DOHH2 (cell line): ENCODE data around the gene ENDOD1.
"Not testable (repeated sequence)": the region's sequence is repeated elsewhere in the genome, so short reads cannot be mapped to it uniquely, and the experiment has no call there.

ENCODE experiments used
- H3F3A ChIP-seq: fragments of 200-600 bp; sonication (generic), shearing (Covaris generic); 2 replicates; pipeline ENCODE4 v1.6.0; 2016; ENCODE audit warnings: antibody characterized with exemption, mild to moderate bottlenecking; ENCODE audit not compliant: control insufficient read depth, insufficient read depth
- H3K27ac ChIP-seq: fragments of 200-600 bp; sonication (generic); 2 replicates; pipeline ENCODE4 v1.5.1; 2014; ENCODE audit warnings: low read depth, mild to moderate bottlenecking, low read length, moderate library complexity
- H3K27me3 ChIP-seq: fragments of 200-600 bp; sonication (generic); 2 replicates; pipeline ENCODE4 v1.6.1; 2014; ENCODE audit warnings: mild to moderate bottlenecking, low read length, mixed read lengths; ENCODE audit not compliant: control insufficient read depth
- H3K36me3 ChIP-seq: fragments of 200-600 bp; sonication (generic); 2 replicates; pipeline ENCODE4 v1.6.1; 2014; ENCODE audit warnings: mild to moderate bottlenecking, low read length, moderate library complexity, mixed read lengths; ENCODE audit not compliant: control insufficient read depth
- H3K4me1 ChIP-seq: fragments of 200-600 bp; sonication (generic); 2 replicates; pipeline ENCODE4 v1.6.1; 2014; ENCODE audit warnings: mild to moderate bottlenecking, low read length, mixed read lengths; ENCODE audit not compliant: control insufficient read depth
- H3K4me2 ChIP-seq: fragments of 200-600 bp; sonication (generic); 2 replicates; pipeline ENCODE4 v1.6.0; 2014; ENCODE audit warnings: mild to moderate bottlenecking, low read length, moderate library complexity
- H3K4me3 ChIP-seq: fragments of 200-600 bp; sonication (generic); 2 replicates; pipeline ENCODE4 v1.5.1; 2014; ENCODE audit warnings: mild to moderate bottlenecking, low read length, mixed read lengths
- H3K79me2 ChIP-seq: fragments of 200-600 bp; sonication (generic); 2 replicates; pipeline ENCODE4 v1.6.1; 2014; ENCODE audit warnings: mild to moderate bottlenecking, low read length, mixed read lengths; ENCODE audit not compliant: control insufficient read depth
- H3K9me2 ChIP-seq: fragments of 200-600 bp; sonication (generic); replicated peaks from 2 replicates; pipeline ENCODE4 v1.6.1; 2014; ENCODE audit warnings: mild to moderate bottlenecking, low read length, mixed read lengths; ENCODE audit not compliant: control insufficient read depth
- H3K9me3 ChIP-seq: fragments of 200-600 bp; sonication (generic); 2 replicates; pipeline ENCODE4 v1.6.1; 2014; ENCODE audit warnings: antibody characterized with exemption, low read length, mixed read lengths; ENCODE audit not compliant: control insufficient read depth, insufficient read depth
- H4K20me1 ChIP-seq: fragments of 200-600 bp; sonication (generic); 2 replicates; pipeline ENCODE4 v1.6.0; 2014; ENCODE audit warnings: low read depth, mild to moderate bottlenecking, antibody characterized with exemption, low read length, moderate library complexity; ENCODE audit not compliant: control insufficient read depth, insufficient read depth
- EZH2phosphoT487 ChIP-seq: fragments of 200-600 bp; sonication (generic); IDR thresholded peaks from 2 replicates; pipeline ENCODE4 v1.6.1; 2017; ENCODE audit warnings: borderline replicate concordance, mild to moderate bottlenecking, antibody characterized with exemption, low read length, moderate library complexity, mixed read lengths
- TF ChIP-seq, protein P1 (sequence below): fragments of 200-600 bp; sonication (generic); IDR thresholded peaks from one replicate; pipeline ENCODE4 v1.5.1; 2014; ENCODE audit warnings: antibody characterized with exemption, mild to moderate bottlenecking, low read depth, low read length; ENCODE audit not compliant: poor library complexity, severe bottlenecking

ENDOD1 gene

DNA sequence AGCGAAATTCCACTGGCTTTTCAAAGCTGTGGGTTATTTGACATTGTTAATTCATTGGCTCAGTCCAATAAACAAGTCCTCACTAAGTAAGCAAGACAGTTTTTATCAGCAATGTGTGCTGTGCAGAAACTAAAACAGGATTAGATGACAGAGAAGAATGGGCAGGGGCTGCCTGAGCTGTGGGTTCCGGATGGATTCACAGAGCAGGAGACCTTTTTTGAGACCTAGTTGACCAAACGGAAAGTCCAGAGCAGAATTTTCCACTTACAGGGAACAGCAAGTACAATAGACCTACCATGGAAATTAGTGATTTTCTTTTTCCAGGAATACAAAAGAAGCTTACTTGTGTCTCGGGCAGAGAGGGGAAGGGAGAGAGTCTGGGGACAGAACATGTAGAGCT is 45.6 kb upstream of the ENDOD1 start:
- no peaks in the 10 kb centered on the region for H3K79me2 ChIP-seq
- no peak overlapping the region for H3K4me2 ChIP-seq
- H3K4me3 ChIP-seq = no peak overlapping the region
- no peaks in the 10 kb centered on the region for H3F3A ChIP-seq
- H3K4me1 ChIP-seq = no peaks in the 10 kb centered on the region
- no peaks in the 10 kb centered on the region for H3K36me3 ChIP-seq
- TF ChIP-seq, protein P1, sequence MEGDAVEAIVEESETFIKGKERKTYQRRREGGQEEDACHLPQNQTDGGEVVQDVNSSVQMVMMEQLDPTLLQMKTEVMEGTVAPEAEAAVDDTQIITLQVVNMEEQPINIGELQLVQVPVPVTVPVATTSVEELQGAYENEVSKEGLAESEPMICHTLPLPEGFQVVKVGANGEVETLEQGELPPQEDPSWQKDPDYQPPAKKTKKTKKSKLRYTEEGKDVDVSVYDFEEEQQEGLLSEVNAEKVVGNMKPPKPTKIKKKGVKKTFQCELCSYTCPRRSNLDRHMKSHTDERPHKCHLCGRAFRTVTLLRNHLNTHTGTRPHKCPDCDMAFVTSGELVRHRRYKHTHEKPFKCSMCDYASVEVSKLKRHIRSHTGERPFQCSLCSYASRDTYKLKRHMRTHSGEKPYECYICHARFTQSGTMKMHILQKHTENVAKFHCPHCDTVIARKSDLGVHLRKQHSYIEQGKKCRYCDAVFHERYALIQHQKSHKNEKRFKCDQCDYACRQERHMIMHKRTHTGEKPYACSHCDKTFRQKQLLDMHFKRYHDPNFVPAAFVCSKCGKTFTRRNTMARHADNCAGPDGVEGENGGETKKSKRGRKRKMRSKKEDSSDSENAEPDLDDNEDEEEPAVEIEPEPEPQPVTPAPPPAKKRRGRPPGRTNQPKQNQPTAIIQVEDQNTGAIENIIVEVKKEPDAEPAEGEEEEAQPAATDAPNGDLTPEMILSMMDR = no peak
- peaks cover 15% of the 10 kb centered on the region for H3K27me3 ChIP-seq
- no peaks in the 10 kb centered on the region for H3K9me3 ChIP-seq
- H3K9me2 ChIP-seq = no peaks in the 10 kb centered on the region
- H4K20me1 ChIP-seq = no peaks in the 10 kb centered on the region
- H3K27ac ChIP-seq = no peak overlapping the region

DNA sequence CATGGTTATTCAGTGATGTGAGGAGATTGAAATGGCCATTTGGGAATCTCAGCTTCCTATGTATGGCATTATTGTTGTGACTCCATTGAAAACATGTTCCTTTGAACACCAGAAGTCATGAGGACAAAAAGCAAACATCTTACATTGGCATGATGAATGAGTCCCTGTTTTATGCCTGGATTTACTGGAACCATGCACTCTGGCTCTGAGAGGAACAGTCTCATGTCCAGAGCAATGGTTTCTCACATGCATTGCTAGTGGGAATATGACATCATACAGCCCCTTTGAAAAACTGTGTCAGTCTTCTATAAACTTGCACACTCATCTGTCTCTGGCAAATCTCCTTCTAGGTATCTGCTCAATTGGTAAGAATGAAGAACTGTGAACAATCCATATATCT is 43.8 kb upstream of the ENDOD1 start:
- no peak overlapping the region for H3K27ac ChIP-seq

DNA sequence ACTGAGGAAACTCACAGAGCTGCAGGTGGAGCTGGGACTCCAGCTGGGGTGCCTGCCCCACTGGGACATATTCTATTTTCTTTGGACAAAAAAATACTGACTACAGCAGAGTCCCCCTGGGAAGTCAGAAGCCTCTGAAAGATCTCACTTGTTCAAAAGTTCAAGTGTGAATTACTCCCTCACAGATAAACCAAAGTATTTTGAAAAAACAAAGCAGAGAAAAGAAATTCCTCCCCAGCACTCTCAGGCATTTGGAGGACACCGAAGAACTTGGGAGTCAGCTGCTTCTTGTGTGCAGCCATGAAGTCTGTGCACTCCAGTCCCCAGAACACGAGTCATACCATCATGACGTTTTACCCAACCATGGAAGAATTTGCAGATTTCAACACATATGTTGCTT is 40.5 kb upstream of the ENDOD1 start, which contains the start of gene KDM4F:
KDM4F (plus strand) TSS at position 301 of the 400 bp plus-strand sequence.
- H3K9me3 ChIP-seq, H3K27me3 ChIP-seq, H3K79me2 ChIP-seq, H3F3A ChIP-seq, H3K36me3 ChIP-seq, H3K4me1 ChIP-seq, H3K27ac ChIP-seq, H3K4me2 ChIP-seq, H4K20me1 ChIP-seq, H3K4me3 ChIP-seq, H3K9me2 ChIP-seq: not testable (repeated sequence)

More for the DNA sequence above, 43.8 kb upstream of the ENDOD1 start:
- no peaks in the 10 kb centered on the region for H3K36me3 ChIP-seq
- peaks cover 15% of the 10 kb centered on the region for H3K27me3 ChIP-seq
- H3K4me1 ChIP-seq = no peaks in the 10 kb centered on the region
- H3K9me3 ChIP-seq = no peaks in the 10 kb centered on the region
- no peaks in the 10 kb centered on the region for H3F3A ChIP-seq
- TF ChIP-seq, protein P1 = no peak
- no peak for TF ChIP-seq EZH2phosphoT487
- no peak overlapping the region for H3K4me3 ChIP-seq
- no peaks in the 10 kb centered on the region for H4K20me1 ChIP-seq
- no peaks in the 10 kb centered on the region for H3K9me2 ChIP-seq
- H3K79me2 ChIP-seq = no peaks in the 10 kb centered on the region
- no peak overlapping the region for H3K4me2 ChIP-seq

DNA sequence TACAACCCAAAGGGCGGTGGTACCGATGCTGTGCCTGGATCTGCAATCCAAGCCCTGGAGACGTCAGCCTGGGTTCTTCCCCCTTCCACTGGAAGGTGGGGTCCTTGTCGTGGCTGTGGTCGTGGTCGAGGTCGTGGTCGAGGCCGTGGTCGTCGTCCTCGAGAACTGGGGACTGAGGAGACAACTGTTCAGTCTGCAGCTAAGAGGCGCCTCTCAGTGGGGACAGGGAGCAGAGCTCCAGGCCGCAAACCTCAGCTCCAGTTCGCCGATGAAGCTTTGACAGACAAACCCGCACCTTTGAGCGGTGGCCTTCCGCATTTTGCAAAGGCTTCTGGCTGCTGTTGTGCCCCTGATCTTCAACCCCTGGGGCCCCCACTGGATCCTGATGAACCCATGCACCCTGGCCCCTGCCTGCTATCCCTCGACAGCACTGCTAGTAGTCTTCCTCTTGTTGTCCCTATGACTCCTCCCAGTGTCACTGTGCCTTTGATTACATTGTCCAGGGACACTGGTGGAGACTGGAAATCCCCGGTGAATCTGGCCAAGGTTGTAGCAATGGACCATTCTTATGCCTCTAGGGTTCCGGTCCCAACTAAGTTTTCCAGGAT is 38.9 kb upstream of the ENDOD1 start:
- H3K27me3 ChIP-seq = peaks cover under 1% of the 10 kb centered on the region; the same call in 1 of the 2 replicates
- peaks cover 8% of the 10 kb centered on the region; the same call in 1 of the 2 replicates for H3K4me1 ChIP-seq
- H3K9me3 ChIP-seq = no peaks in the 10 kb centered on the region
- no peaks in the 10 kb centered on the region for H4K20me1 ChIP-seq
- H3F3A ChIP-seq = no peaks in the 10 kb centered on the region
- H3K36me3 ChIP-seq = no peaks in the 10 kb centered on the region
- H3K79me2 ChIP-seq = no peaks in the 10 kb centered on the region
- H3K4me2 ChIP-seq = no peak overlapping the region
- H3K27ac ChIP-seq = no peak overlapping the region
- no peak overlapping the region for H3K4me3 ChIP-seq
- TF ChIP-seq, protein P1 = no peak
- TF ChIP-seq EZH2phosphoT487 = no peak
- H3K9me2 ChIP-seq = no peaks in the 10 kb centered on the region; the same call in 1 of the 2 replicates
